Vagina (tissue), 2 donors: ENCODE data around the gene DNASE1L2. TPM values are rescaled to one million over a fixed set of nuclear protein-coding genes. Genes with fewer than 3 reads are reported as not detected.

Experiments used
- DNase-seq, 2 donors: peaks; one replicate each; pipeline ENCODE4 v3.0.0-alpha.2; 2017; ENCODE audit errors: extremely low spot score in 2 of 2
- H3K27ac ChIP-seq: fragments of 200-600 bp; sonication (generic); one replicate; pipeline ENCODE4 v1.5.1; 2019
- H3K27me3 ChIP-seq: fragments of 200-600 bp; sonication (generic); one replicate; pipeline ENCODE4 v1.5.1; 2019
- H3K36me3 ChIP-seq, 2 donors: fragments of 200-600 bp; sonication (generic); one replicate each; pipeline ENCODE4 v1.5.1; 2017 to 2019
- H3K4me1 ChIP-seq: fragments of 200-600 bp; sonication (generic); one replicate; pipeline ENCODE4 v1.5.1; 2019
- H3K4me3 ChIP-seq, 2 donors: fragments of 200-600 bp; sonication (generic); 1 replicate in 1 of 2; 2 replicates in 1 of 2; pipeline ENCODE4 v1.5.1; 2016 to 2019
- H3K9me3 ChIP-seq: fragments of 200-600 bp; sonication (generic); one replicate; pipeline ENCODE4 v1.5.1; 2019
- CTCF ChIP-seq, 3 experiments: fragments of 450-650 bp in 2 of 3; fragments of 200-600 bp in 1 of 3; sonication (generic) in 1 of 3; IDR thresholded peaks; one replicate each; pipeline ENCODE4 v1.5.1; 2017 to 2019; ENCODE audit warnings: antibody characterized with exemption in 3 of 3, mild to moderate bottlenecking in 2 of 3, moderate library complexity in 2 of 3
- POLR2A ChIP-seq, 2 donors: fragments of 450-650 bp; IDR thresholded peaks; one replicate each; pipeline ENCODE4 v1.6.1; 2017; ENCODE audit warnings: antibody characterized with exemption in 2 of 2, mild to moderate bottlenecking in 2 of 2, moderate library complexity in 2 of 2
- POLR2AphosphoS5 ChIP-seq, 2 donors: sonication (generic); formaldehyde crosslinking; IDR thresholded peaks; one replicate each; pipeline ENCODE4 v1.9.0; 2017; ENCODE audit warnings: antibody characterized with exemption in 2 of 2, mild to moderate bottlenecking in 2 of 2, low read depth in 1 of 2; ENCODE audit not compliant: insufficient read depth in 1 of 2
- intact Hi-C: fragments of 100-400 bp; cut with DNase I; formaldehyde crosslinking; loops from one replicate; pipeline ENCODE4 v1.15.1; 2023
- microRNA counts, 2 donors: library from miRNA; unstranded; fragments of <30 nt; microRNA quantifications; one replicate each; lab custom pipeline; 2016 to 2017
- microRNA-seq: library from miRNA; unstranded; fragments of <30 nt; microRNA quantifications from one replicate; pipeline ENCODE4, GENCODE V29; 2017; ENCODE audit warnings: borderline number of aligned reads, borderline replicate concordance
- small RNA-seq: library from RNA; depleted of rRNA; stranded (forward); fragments of <200 nt; gene quantifications from one replicate; pipeline ENCODE3, GENCODE V24; 2016
- total RNA-seq: library from RNA; depleted of rRNA; stranded (reverse); fragments of >200 nt; gene quantifications from one replicate; pipeline ENCODE4 v1.2.3, GENCODE V29; 2016

The DNASE1L2 gene
- total RNA-seq, 1 donor from 2014 or later: 0.74 TPM

GRCh38 chr16:2287916-2288547 lies 51.8 kb downstream of the DNASE1L2 start:
- intact Hi-C loops: no loop called here
- TF ChIP-seq POLR2AphosphoS5 (IDR thresholded peaks at IDR 0.05; ENCODE audit: insufficient read depth in 1 of 2, low read depth in 1 of 2) (no peak), POLR2A (IDR thresholded peaks at IDR 0.05) (no peak), CTCF (IDR thresholded peaks at IDR 0.05) (no peak)
- Histone ChIP-seq H3K9me3 (no peaks in the 10 kb centered on the region), H3K27ac (no peak overlapping the region), H3K36me3 (no peaks in the 10 kb centered on the region), H3K4me1 (no peaks in the 10 kb centered on the region), H3K4me3 (no peak overlapping the region), H3K27me3 (no peaks in the 10 kb centered on the region)
- no peak for DNase-seq

MicroRNAs encoded within 50 kb of the gene (microRNA counts, 767-probe panel; counts per million panel counts)
- microRNA hsa-miR-940 (lab: Ali Mortazavi, UCI): 238 to 261 counts per million in 2 donors

Small RNAs within 50 kb of the gene (microRNA-seq; reads per million reads assigned to microRNA genes)
- gene MIR3677 (not detected), gene MIR4717 (not detected)

Small RNAs within 50 kb of the gene (small RNA-seq; reads per million reads assigned to genes)
- gene MIR3677: not detected
- gene MIR4717: not detected

Other genes with a start within 250 kb of the DNASE1L2 start
- 8.3 TPM for gene SYNGR3, start 246.5 kb upstream of the DNASE1L2 start, total RNA-seq
- gene ZNF598, start 226.6 kb upstream of the DNASE1L2 start, total RNA-seq: 51.8 TPM
- gene NPW, start 216.7 kb upstream of the DNASE1L2 start, total RNA-seq: not detected
- gene NHERF2, start 209.5 kb upstream of the DNASE1L2 start, total RNA-seq: 44.7 TPM
- 28.5 TPM for gene NTHL1, start 188.6 kb upstream of the DNASE1L2 start, total RNA-seq
- gene TSC2, start 188.5 kb upstream of the DNASE1L2 start, total RNA-seq: 78.6 TPM
- 153 TPM for gene PKD1, start 100.5 kb upstream of the DNASE1L2 start, total RNA-seq
- gene RAB26, start 87.8 kb upstream of the DNASE1L2 start, total RNA-seq: 1.5 TPM
- 38.8 TPM for gene TRAF7, start 80.7 kb upstream of the DNASE1L2 start, total RNA-seq
- 0.25 TPM for gene CASKIN1, start 39.8 kb upstream of the DNASE1L2 start, total RNA-seq
- gene MLST8, start 31.0 kb upstream of the DNASE1L2 start, total RNA-seq: 51.6 TPM
- 9.6 TPM for gene BRICD5, start 25.6 kb upstream of the DNASE1L2 start, total RNA-seq
- gene PGP, start 21.6 kb upstream of the DNASE1L2 start, total RNA-seq: 15.5 TPM
- 70.0 TPM for gene E4F1, start 12.9 kb upstream of the DNASE1L2 start, total RNA-seq
- 72.9 TPM for gene ECI1, start 15.1 kb downstream of the DNASE1L2 start, total RNA-seq
- gene RNPS1, start 31.7 kb downstream of the DNASE1L2 start, total RNA-seq: 130 TPM
- 5.4 TPM for gene ABCA3, start 104.3 kb downstream of the DNASE1L2 start, total RNA-seq
- 2.5 TPM for gene CCNF, start 193.0 kb downstream of the DNASE1L2 start, total RNA-seq
- gene TEDC2, start 223.7 kb downstream of the DNASE1L2 start, total RNA-seq: 2.5 TPM
- gene NTN3, start 234.9 kb downstream of the DNASE1L2 start, total RNA-seq: not detected
- gene TBC1D24, start 238.7 kb downstream of the DNASE1L2 start, total RNA-seq: 9.6 TPM